HEK293T (cell line): ENCODE measurements around the gene ARHGEF1.

Source experiments
- ARNT ChIP-seq: fragments of 450-650 bp; IDR thresholded peaks from 2 replicates; pipeline ENCODE4 v1.6.1; 2017; ENCODE audit warnings: mild to moderate bottlenecking
- BHLHE40 ChIP-seq: fragments of 450-650 bp; IDR thresholded peaks from 2 replicates; pipeline ENCODE4 v1.6.1; 2016; ENCODE audit warnings: mild to moderate bottlenecking, moderate library complexity, borderline replicate concordance
- CTBP1 ChIP-seq: fragments of 450-650 bp; IDR thresholded peaks from 2 replicates; pipeline ENCODE4 v1.6.1; 2016; ENCODE audit warnings: borderline replicate concordance
- ELF4 ChIP-seq: fragments of 450-650 bp; IDR thresholded peaks from 2 replicates; pipeline ENCODE4 v1.6.1; 2017; ENCODE audit warnings: antibody characterized with exemption
- FOXA1 ChIP-seq: fragments of 450-650 bp; IDR thresholded peaks from 2 replicates; pipeline ENCODE4 v1.6.1; 2016; ENCODE audit warnings: mild to moderate bottlenecking
- FOXK2 ChIP-seq: fragments of 450-650 bp; IDR thresholded peaks from 2 replicates; pipeline ENCODE4 v1.6.1; 2016; ENCODE audit warnings: mild to moderate bottlenecking
- FOXM1 ChIP-seq: fragments of 450-650 bp; IDR thresholded peaks from 2 replicates; pipeline ENCODE4 v1.6.1; 2017; ENCODE audit warnings: mild to moderate bottlenecking, borderline replicate concordance
- HDGF ChIP-seq: fragments of 450-650 bp; IDR thresholded peaks from 2 replicates; pipeline ENCODE4 v1.6.1; 2017; ENCODE audit warnings: antibody characterized with exemption, borderline replicate concordance
- LEF1 ChIP-seq: fragments of 450-650 bp; IDR thresholded peaks from 2 replicates; pipeline ENCODE4 v1.6.1; 2017; ENCODE audit warnings: mild to moderate bottlenecking, borderline replicate concordance
- NFRKB ChIP-seq: fragments of 450-650 bp; IDR thresholded peaks from 2 replicates; pipeline ENCODE4 v1.6.1; 2016; ENCODE audit warnings: mild to moderate bottlenecking, moderate library complexity
- PKNOX1 ChIP-seq: fragments of 450-650 bp; IDR thresholded peaks from 2 replicates; pipeline ENCODE4 v1.6.1; 2016
- SP1 ChIP-seq: fragments of 450-650 bp; IDR thresholded peaks from 2 replicates; pipeline ENCODE4 v1.6.1; 2017
- TARDBP ChIP-seq: fragments of 450-650 bp; IDR thresholded peaks from 2 replicates; pipeline ENCODE4 v1.6.1; 2016
- ZNF384 ChIP-seq: fragments of 450-650 bp; IDR thresholded peaks from 2 replicates; pipeline ENCODE4 v1.6.1; 2016

- TF ChIP-seq CTBP1 (no peak), BHLHE40 (no peak), FOXA1 (no peak), HDGF (no peak), ZNF384 (no peak), SP1 (no peak), TARDBP (no peak), FOXK2 (no peak), FOXM1 (no peak), ELF4 (no peak), ARNT (no peak), LEF1 (no peak), PKNOX1 (no peak), NFRKB (no peak)
Observed at GRCh38 chr19:41930322-41930722, 47.3 kb downstream of the ARHGEF1 start.
